ACC112 (cell line): ENCODE results near the gene MFN2.

Experiments
- H2AFZ ChIP-seq: fragments of 200-600 bp; sonication (generic); one replicate; pipeline ENCODE4 v1.6.0; 2017; ENCODE audit warnings: antibody characterized with exemption, low read length; ENCODE audit not compliant: unreplicated experiment
- H3K27ac ChIP-seq: fragments of 200-600 bp; sonication (generic); 2 replicates; pipeline ENCODE4 v1.5.1; 2014; ENCODE audit warnings: low read depth, mild to moderate bottlenecking, antibody characterized with exemption, low read length, moderate library complexity
- H3K27me3 ChIP-seq: fragments of 200-600 bp; sonication (generic); 2 replicates; pipeline ENCODE4 v1.6.1; 2014; ENCODE audit warnings: mild to moderate bottlenecking, antibody characterized with exemption, low read length, moderate library complexity, mixed read lengths; ENCODE audit not compliant: insufficient read depth
- H3K36me3 ChIP-seq: fragments of 200-600 bp; sonication (generic); 2 replicates; pipeline ENCODE4 v1.6.1; 2016; ENCODE audit warnings: mild to moderate bottlenecking, antibody characterized with exemption, low read length, moderate library complexity, mixed read lengths; ENCODE audit not compliant: insufficient read depth
- H3K4me1 ChIP-seq: fragments of 200-600 bp; sonication (generic); one replicate; pipeline ENCODE4 v1.6.1; 2016; ENCODE audit warnings: low read length, mixed read lengths; ENCODE audit not compliant: insufficient read depth, unreplicated experiment, control insufficient read depth
- H3K4me3 ChIP-seq: fragments of 200-600 bp; sonication (generic); 2 replicates; pipeline ENCODE4 v1.5.1; 2014; ENCODE audit warnings: mild to moderate bottlenecking, low read depth, low read length
- H3K79me2 ChIP-seq: fragments of 200-600 bp; sonication (generic); one replicate; pipeline ENCODE4 v1.6.0; 2016; ENCODE audit warnings: low read length; ENCODE audit not compliant: control insufficient read depth, unreplicated experiment, insufficient read depth

MFN2 gene

DNA sequence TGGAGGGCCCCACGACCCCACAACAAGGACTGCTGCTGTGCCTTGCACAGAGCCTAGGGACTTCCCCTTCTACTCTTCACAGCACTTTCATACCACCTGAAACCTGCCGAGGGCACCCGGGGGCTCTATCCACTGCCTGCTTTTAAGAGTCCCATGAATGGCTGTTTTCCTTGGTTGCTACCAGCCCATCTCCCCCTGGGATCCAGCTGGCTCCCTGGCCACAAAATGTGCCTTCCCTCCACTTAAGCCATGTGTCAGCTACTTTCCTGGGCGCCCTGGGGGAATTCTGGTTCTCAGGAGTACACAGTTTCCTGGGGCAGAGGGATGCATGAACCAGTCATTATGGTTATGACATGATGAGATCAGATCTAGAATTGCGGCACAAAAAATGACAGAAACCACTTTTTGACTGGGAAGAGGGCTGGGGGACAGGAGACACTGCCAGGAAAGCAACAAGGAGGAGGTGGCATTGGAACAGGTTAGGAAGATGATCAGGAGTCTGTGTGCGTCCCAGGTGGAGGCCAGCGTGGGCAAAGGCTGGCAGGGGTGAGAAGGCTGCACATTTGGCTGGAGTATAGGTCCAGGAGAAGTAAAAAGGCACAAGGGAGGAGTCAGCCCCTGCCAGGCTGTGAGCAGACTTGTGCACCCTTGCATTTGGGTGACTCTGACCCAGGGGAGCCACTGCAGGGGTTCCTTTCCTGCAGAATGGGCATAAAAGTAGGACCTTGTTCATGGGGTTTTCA lies 79.6 kb downstream of the MFN2 start:
- H3K27ac ChIP-seq = no peak overlapping the region
- no peaks in the 10 kb centered on the region for H3K36me3 ChIP-seq
- H3K4me1 ChIP-seq = peaks cover 4% of the 10 kb centered on the region
- no peak overlapping the region for H3K4me3 ChIP-seq
- peaks cover 27% of the 10 kb centered on the region for H3K27me3 ChIP-seq
- no peaks in the 10 kb centered on the region for H3K79me2 ChIP-seq
- no peak overlapping the region for H2AFZ ChIP-seq

DNA sequence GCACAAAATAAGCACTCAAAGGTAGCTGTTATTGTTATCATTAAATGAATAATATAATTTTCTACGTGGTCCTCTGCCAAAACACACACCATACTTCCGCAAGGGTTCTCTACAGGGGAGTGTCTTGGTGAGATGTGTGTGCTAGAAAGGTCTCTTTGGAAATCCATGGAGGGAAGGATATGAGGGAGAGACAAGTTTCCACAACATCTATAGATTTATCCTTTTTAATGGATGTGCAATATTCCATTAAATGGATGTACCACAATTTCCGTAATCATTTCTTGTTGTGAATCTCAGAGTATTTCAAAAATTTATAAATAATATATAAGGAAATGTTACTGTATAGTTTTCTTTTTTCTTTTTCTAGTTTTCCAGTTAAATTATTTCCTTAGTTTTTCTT lies 80.3 kb downstream of the MFN2 start:
- no peaks in the 10 kb centered on the region for H3K79me2 ChIP-seq
- no peak overlapping the region for H3K4me3 ChIP-seq
- peaks cover 4% of the 10 kb centered on the region for H3K4me1 ChIP-seq
- H3K27me3 ChIP-seq = peaks cover 27% of the 10 kb centered on the region
- no peak overlapping the region for H3K27ac ChIP-seq
- H2AFZ ChIP-seq = no peak overlapping the region
- H3K36me3 ChIP-seq = no peaks in the 10 kb centered on the region
